ENCODE measurements around the gene CCDC69. TPM values are rescaled to one million over a fixed set of nuclear protein-coding genes. Genes with fewer than 3 reads are reported as not detected.

CCDC69 gene
- polyA plus RNA-seq, 4 donors, result 5.6 to 48.0 (median 28.0) TPM

GRCh38 chr5:151251621-151252020 is 27.7 kb upstream of the CCDC69 start:
- DNase-seq (peak in 1 of 2 donors; percentile 9), FAIRE-seq (no peak)
- peak overlapping the region in 1 of 3 donors; percentile 7 for H3K4me3 ChIP-seq (ENCODE audit: low read depth in 1 of 3, low read length in 3 of 3)
- peak overlapping the region in 1 of 3 donors; percentile 51 for H3K27ac ChIP-seq (ENCODE audit: low read depth in 1 of 3, low read length in 2 of 3)
- WGBS, 3 donors, result 57 to 88% (median 84%) methylated on average over 4 of the region's 4 CpGs
- no peaks in the 10 kb centered on the region for H3K9me3 ChIP-seq (ENCODE audit: control insufficient read depth in 2 of 2, insufficient read depth in 1 of 2, low read depth in 1 of 2, low read length in 1 of 2)
- H3K27me3 ChIP-seq (ENCODE audit: control insufficient read depth in 3 of 3, insufficient read depth in 3 of 3, low read length in 3 of 3), result no peaks in the 10 kb centered on the region
- peaks cover 0 to 4% (median 0%) of the 10 kb centered on the region in 3 donors for H3K36me3 ChIP-seq (ENCODE audit: control insufficient read depth in 3 of 3, insufficient read depth in 2 of 3, low read depth in 1 of 3, low read length in 3 of 3)
- peaks cover 0 to 16% (median 0%) of the 10 kb centered on the region in 3 donors for H3K4me1 ChIP-seq (ENCODE audit: control insufficient read depth in 3 of 3, insufficient read depth in 2 of 3, low read depth in 1 of 3, low read length in 2 of 3)

GRCh38 chr5:151251001-151251551 is 27.2 kb upstream of the CCDC69 start:
- H3K4me1 ChIP-seq (ENCODE audit: control insufficient read depth in 3 of 3, insufficient read depth in 2 of 3, low read depth in 1 of 3, low read length in 2 of 3), result peaks cover 0 to 16% (median 0%) of the 10 kb centered on the region in 3 donors
- no peaks in the 10 kb centered on the region for H3K27me3 ChIP-seq (ENCODE audit: control insufficient read depth in 3 of 3, insufficient read depth in 3 of 3, low read length in 3 of 3)
- peak overlapping the region in 1 of 3 donors; percentile 7 for H3K4me3 ChIP-seq (ENCODE audit: low read depth in 1 of 3, low read length in 3 of 3)
- FAIRE-seq (peak; percentile 5), DNase-seq (peak; percentile 29 to 92)
- peak overlapping the region in 2 of 3 donors; percentile 13 to 18 for H3K27ac ChIP-seq (ENCODE audit: low read depth in 1 of 3, low read length in 2 of 3)
- no peaks in the 10 kb centered on the region for H3K9me3 ChIP-seq (ENCODE audit: control insufficient read depth in 2 of 2, insufficient read depth in 1 of 2, low read depth in 1 of 2, low read length in 1 of 2)
- WGBS, 3 donors, result 22 to 64% (median 33%) methylated on average over 5 of the region's 5 CpGs
- peaks cover 0 to 4% (median 0%) of the 10 kb centered on the region in 3 donors for H3K36me3 ChIP-seq (ENCODE audit: control insufficient read depth in 3 of 3, insufficient read depth in 2 of 3, low read depth in 1 of 3, low read length in 3 of 3)

- no peaks in the 10 kb centered on the region for H3K9me3 ChIP-seq (ENCODE audit: control insufficient read depth in 2 of 2, insufficient read depth in 1 of 2, low read depth in 1 of 2, low read length in 1 of 2)
- H3K27ac ChIP-seq (ENCODE audit: low read depth in 1 of 3, low read length in 2 of 3), result peak overlapping the region in 2 of 3 donors; percentile 13 to 24
- no peaks in the 10 kb centered on the region for H3K27me3 ChIP-seq (ENCODE audit: control insufficient read depth in 3 of 3, insufficient read depth in 3 of 3, low read length in 3 of 3)
- FAIRE-seq (no peak), DNase-seq (peak in 1 of 2 donors; percentile 47)
- peaks cover 0 to 16% (median 0%) of the 10 kb centered on the region in 3 donors for H3K4me1 ChIP-seq (ENCODE audit: control insufficient read depth in 3 of 3, insufficient read depth in 2 of 3, low read depth in 1 of 3, low read length in 2 of 3)
- H3K4me3 ChIP-seq (ENCODE audit: low read depth in 1 of 3, low read length in 3 of 3), result no peak overlapping the region
- whole genome bisulfite sequencing, 3 donors, result 50 to 88% (median 75%) methylated on average over 10 of the region's 10 CpGs
- H3K36me3 ChIP-seq (ENCODE audit: control insufficient read depth in 3 of 3, insufficient read depth in 2 of 3, low read depth in 1 of 3, low read length in 3 of 3), result peaks cover 0 to 1% (median 0%) of the 10 kb centered on the region in 3 donors
These were observed 26.6 kb upstream of the CCDC69 start for GRCh38 chr5:151250346-151251000.

DNA sequence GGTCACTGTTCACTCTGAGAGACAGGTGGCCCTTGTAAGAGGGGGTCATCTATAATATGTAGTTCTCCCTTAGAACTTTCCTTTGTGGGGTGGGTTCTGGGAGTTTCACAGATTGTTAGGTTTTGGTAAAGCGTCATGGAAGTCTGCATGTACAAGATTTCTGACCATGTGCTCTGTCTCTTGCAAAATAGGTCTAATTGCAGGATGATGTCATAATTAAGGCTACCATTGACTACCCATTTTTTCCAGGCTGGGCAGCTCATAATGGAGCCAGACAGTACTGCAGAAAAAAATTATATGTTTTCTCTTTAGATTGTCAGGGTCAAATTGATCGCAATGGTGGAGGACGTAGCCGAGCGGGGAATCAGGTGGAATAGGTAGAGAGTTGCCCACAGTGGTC is 25.4 kb upstream of the CCDC69 start:
- H3K27me3 ChIP-seq (ENCODE audit: control insufficient read depth in 3 of 3, insufficient read depth in 3 of 3, low read length in 3 of 3), result no peaks in the 10 kb centered on the region
- DNase-seq, result no peak
- peaks cover 0 to 16% (median 0%) of the 10 kb centered on the region in 3 donors for H3K4me1 ChIP-seq (ENCODE audit: control insufficient read depth in 3 of 3, insufficient read depth in 2 of 3, low read depth in 1 of 3, low read length in 2 of 3)
- H3K27ac ChIP-seq (ENCODE audit: low read depth in 1 of 3, low read length in 2 of 3), result no peak overlapping the region
- H3K36me3 ChIP-seq (ENCODE audit: control insufficient read depth in 3 of 3, insufficient read depth in 2 of 3, low read depth in 1 of 3, low read length in 3 of 3), result no peaks in the 10 kb centered on the region
- H3K9me3 ChIP-seq (ENCODE audit: control insufficient read depth in 2 of 2, insufficient read depth in 1 of 2, low read depth in 1 of 2, low read length in 1 of 2), result no peaks in the 10 kb centered on the region
- no peak overlapping the region for H3K4me3 ChIP-seq (ENCODE audit: low read depth in 1 of 3, low read length in 3 of 3)
- WGBS, 3 donors, result 78 to 94% (median 90%) methylated on average over 5 of the region's 5 CpGs
- no peak for FAIRE-seq

- Histone ChIP-seq H3K36me3 (ENCODE audit: control insufficient read depth in 3 of 3, insufficient read depth in 2 of 3, low read depth in 1 of 3, low read length in 3 of 3) (no peaks in the 10 kb centered on the region), H3K27ac (ENCODE audit: low read depth in 1 of 3, low read length in 2 of 3) (no peak overlapping the region), H3K4me1 (ENCODE audit: control insufficient read depth in 3 of 3, insufficient read depth in 2 of 3, low read depth in 1 of 3, low read length in 2 of 3) (peaks cover 0 to 16% (median 0%) of the 10 kb centered on the region in 3 donors), H3K27me3 (ENCODE audit: control insufficient read depth in 3 of 3, insufficient read depth in 3 of 3, low read length in 3 of 3) (no peaks in the 10 kb centered on the region), H3K4me3 (ENCODE audit: low read depth in 1 of 3, low read length in 3 of 3) (no peak overlapping the region), H3K9me3 (ENCODE audit: control insufficient read depth in 2 of 2, insufficient read depth in 1 of 2, low read depth in 1 of 2, low read length in 1 of 2) (no peaks in the 10 kb centered on the region)
- DNase-seq, result peak; percentile 39
- WGBS, 3 donors, result 13 to 62% (median 47%) methylated on average over 2 of the region's 2 CpGs
- FAIRE-seq, result no peak
These were observed 24.8 kb upstream of the CCDC69 start for GRCh38 chr5:151248651-151249050.

GRCh38 chr5:151245680-151246219 is 21.9 kb upstream of the CCDC69 start:
- no peaks in the 10 kb centered on the region for H3K9me3 ChIP-seq (ENCODE audit: control insufficient read depth in 2 of 2, insufficient read depth in 1 of 2, low read depth in 1 of 2, low read length in 1 of 2)
- peak overlapping the region in 1 of 3 donors; percentile 52 for H3K27ac ChIP-seq (ENCODE audit: low read depth in 1 of 3, low read length in 2 of 3)
- DNase-seq (peak in 1 of 2 donors; percentile 80), FAIRE-seq (no peak)
- no peak overlapping the region for H3K4me3 ChIP-seq (ENCODE audit: low read depth in 1 of 3, low read length in 3 of 3)
- H3K4me1 ChIP-seq (ENCODE audit: control insufficient read depth in 3 of 3, insufficient read depth in 2 of 3, low read depth in 1 of 3, low read length in 2 of 3), result peaks cover 0 to 8% (median 0%) of the 10 kb centered on the region in 3 donors
- H3K27me3 ChIP-seq (ENCODE audit: control insufficient read depth in 3 of 3, insufficient read depth in 3 of 3, low read length in 3 of 3), result no peaks in the 10 kb centered on the region
- H3K36me3 ChIP-seq (ENCODE audit: control insufficient read depth in 3 of 3, insufficient read depth in 2 of 3, low read depth in 1 of 3, low read length in 3 of 3), result no peaks in the 10 kb centered on the region
- WGBS, 3 donors, result 64 to 76% (median 66%) methylated on average over 4 of the region's 4 CpGs

- DNase-seq, result no peak
- Histone ChIP-seq H3K4me1 (ENCODE audit: control insufficient read depth in 3 of 3, insufficient read depth in 2 of 3, low read depth in 1 of 3, low read length in 2 of 3) (peaks cover 0 to 8% (median 0%) of the 10 kb centered on the region in 3 donors), H3K27ac (ENCODE audit: low read depth in 1 of 3, low read length in 2 of 3) (no peak overlapping the region), H3K9me3 (ENCODE audit: control insufficient read depth in 2 of 2, insufficient read depth in 1 of 2, low read depth in 1 of 2, low read length in 1 of 2) (no peaks in the 10 kb centered on the region), H3K27me3 (ENCODE audit: control insufficient read depth in 3 of 3, insufficient read depth in 3 of 3, low read length in 3 of 3) (no peaks in the 10 kb centered on the region), H3K4me3 (ENCODE audit: low read depth in 1 of 3, low read length in 3 of 3) (no peak overlapping the region), H3K36me3 (ENCODE audit: control insufficient read depth in 3 of 3, insufficient read depth in 2 of 3, low read depth in 1 of 3, low read length in 3 of 3) (no peaks in the 10 kb centered on the region)
- no peak for FAIRE-seq
- whole genome bisulfite sequencing, 3 donors, result 75 to 90% (median 89%) methylated on average over 2 to 3 of the region's 3 CpGs
These were observed 20.3 kb upstream of the CCDC69 start for GRCh38 chr5:151244206-151244605.

DNA sequence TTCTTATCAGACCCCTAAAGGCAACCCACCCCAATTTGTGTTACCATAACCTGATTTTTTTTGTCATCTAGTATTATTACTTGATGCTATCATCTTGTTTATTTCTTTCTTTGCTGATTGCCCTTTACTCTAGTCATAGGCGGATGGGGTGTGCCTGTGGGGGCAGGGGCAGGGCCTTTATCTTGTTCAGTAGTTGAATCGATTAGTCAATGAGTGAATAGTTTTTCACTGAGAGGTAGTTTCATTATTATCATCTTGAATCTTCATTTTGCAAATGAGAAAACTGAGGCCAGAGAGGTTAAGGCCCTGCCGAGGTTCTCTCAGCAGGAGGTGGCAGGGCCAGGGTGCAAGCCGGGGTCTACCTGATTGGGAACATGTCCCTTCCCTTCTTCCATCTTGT is 19.7 kb upstream of the CCDC69 start:
- Histone ChIP-seq H3K36me3 (ENCODE audit: control insufficient read depth in 3 of 3, insufficient read depth in 2 of 3, low read depth in 1 of 3, low read length in 3 of 3) (no peaks in the 10 kb centered on the region), H3K27ac (ENCODE audit: low read depth in 1 of 3, low read length in 2 of 3) (no peak overlapping the region), H3K4me3 (ENCODE audit: low read depth in 1 of 3, low read length in 3 of 3) (no peak overlapping the region), H3K27me3 (ENCODE audit: control insufficient read depth in 3 of 3, insufficient read depth in 3 of 3, low read length in 3 of 3) (peaks cover 0 to 3% (median 0%) of the 10 kb centered on the region in 3 donors), H3K9me3 (ENCODE audit: control insufficient read depth in 2 of 2, insufficient read depth in 1 of 2, low read depth in 1 of 2, low read length in 1 of 2) (no peaks in the 10 kb centered on the region), H3K4me1 (ENCODE audit: control insufficient read depth in 3 of 3, insufficient read depth in 2 of 3, low read depth in 1 of 3, low read length in 2 of 3) (peaks cover 0 to 6% (median 0%) of the 10 kb centered on the region in 3 donors)
- no peak for DNase-seq
- 66 to 74% (median 73%) methylated on average over 4 of the region's 4 CpGs for WGBS, 3 donors
- no peak for FAIRE-seq
